K562 (cell line): ENCODE measurements around the gene PPT2. TPM values are rescaled to one million over a fixed set of nuclear protein-coding genes. Genes with fewer than 3 reads are reported as not detected.

Source experiments
- BCL6 ChIP-seq: fragments of 250-450 bp; sonication (Bioruptor Pico); IDR thresholded peaks from 2 replicates; pipeline ENCODE4 v1.4.0; 2020
- CCAR2 ChIP-seq: fragments of 200-400 bp; formaldehyde crosslinking; IDR thresholded peaks from 2 replicates; pipeline ENCODE4 v1.6.1; 2017; ENCODE audit warnings: mild to moderate bottlenecking, low read depth, low read length
- GABPA ChIP-seq: fragments of 200-800 bp; sonication (Bioruptor generic); conservative IDR thresholded peaks from 2 replicates; pipeline ENCODE4 v1.6.1; 2016; ENCODE audit warnings: low read depth, missing genetic modification characterization, missing compliant biosample characterization
- MBD2 ChIP-seq: sonication (generic); IDR thresholded peaks from 2 replicates; pipeline ENCODE4 v1.6.1; 2016; ENCODE audit warnings: low read depth, borderline replicate concordance
- PHB2 ChIP-seq: fragments of 450-650 bp; IDR thresholded peaks from 2 replicates; pipeline ENCODE4 v1.6.1; 2017; ENCODE audit warnings: low read depth
- PPARD ChIP-seq: fragments of 250-450 bp; sonication (Bioruptor Pico); IDR thresholded peaks from 2 replicates; pipeline ENCODE4 v1.8.0; 2022; ENCODE audit warnings: inconsistent platforms, mild to moderate bottlenecking, moderate library complexity
- TAF9B ChIP-seq: fragments of 450-650 bp; IDR thresholded peaks from 2 replicates; pipeline ENCODE4 v1.6.1; 2018; ENCODE audit warnings: mild to moderate bottlenecking; ENCODE audit not compliant: partially characterized antibody
- polyA plus RNA-seq, 8 experiments: library from polyadenylated mRNA; depleted of rRNA in 4 of 8; stranded (reverse) in 5 of 8; unstranded in 3 of 8; fragments of >200 nt; fragmentation: Nextera tagmentation in 2 of 8; fragmentation: Illumina TruSeq in 1 of 8; extraction: Ambion mirVana in 2 of 8; extraction: Trizol in 1 of 8; gene quantifications; 2 replicates each; pipeline versions ENCODE4 v1.2.1 to v1.2.3, GENCODE V29; 2011 to 2014; ENCODE audit warnings: inconsistent platforms in 1 of 8, missing spikeins in 1 of 8
- total RNA-seq, 7 experiments: library from RNA; depleted of rRNA in 6 of 7; stranded (reverse); fragments of >200 nt in 6 of 7; fragmentation: Illumina TruSeq in 2 of 7; extraction: Trizol in 2 of 7; gene quantifications; 2 replicates each; pipeline versions ENCODE4 v1.2.1 to v1.2.3, GENCODE V29; 2011 to 2021; ENCODE audit warnings: low replicate concordance in 1 of 7
- TF ChIP-seq, protein P1 (sequence below): fragments of 250-450 bp; sonication (Bioruptor Pico); IDR thresholded peaks from 2 replicates; pipeline ENCODE4 v1.4.0; 2020
- TF ChIP-seq, protein P2 (sequence below): fragments of 450-650 bp; formaldehyde crosslinking; IDR thresholded peaks from 2 replicates; pipeline ENCODE4 v1.4.0; 2020; ENCODE audit warnings: mild to moderate bottlenecking, moderate library complexity
- TF ChIP-seq, protein P3 (sequence below): sonication (generic); formaldehyde crosslinking; IDR thresholded peaks from 2 replicates; pipeline ENCODE4 v1.9.0; 2022; ENCODE audit warnings: mild to moderate bottlenecking, missing genetic modification reagents
- TF ChIP-seq, protein P4 (sequence below): sonication (generic); formaldehyde crosslinking; IDR thresholded peaks from 2 replicates; pipeline ENCODE4 v1.8.0; 2022; ENCODE audit warnings: missing genetic modification reagents, mild to moderate bottlenecking, borderline replicate concordance
- TF ChIP-seq, protein P5 (sequence below): fragments of 250-450 bp; sonication (Bioruptor Pico); IDR thresholded peaks from 2 replicates; pipeline ENCODE4 v1.5.0; 2021; ENCODE audit warnings: mild to moderate bottlenecking, moderate library complexity

Gene PPT2
- total and polyA plus RNA-seq, 9 of the 15 experiments (the other 6 are each of a cell fraction or from before 2014, with no cell fraction given), result 27.4 to 98.8 (median 69.9) TPM

DNA sequence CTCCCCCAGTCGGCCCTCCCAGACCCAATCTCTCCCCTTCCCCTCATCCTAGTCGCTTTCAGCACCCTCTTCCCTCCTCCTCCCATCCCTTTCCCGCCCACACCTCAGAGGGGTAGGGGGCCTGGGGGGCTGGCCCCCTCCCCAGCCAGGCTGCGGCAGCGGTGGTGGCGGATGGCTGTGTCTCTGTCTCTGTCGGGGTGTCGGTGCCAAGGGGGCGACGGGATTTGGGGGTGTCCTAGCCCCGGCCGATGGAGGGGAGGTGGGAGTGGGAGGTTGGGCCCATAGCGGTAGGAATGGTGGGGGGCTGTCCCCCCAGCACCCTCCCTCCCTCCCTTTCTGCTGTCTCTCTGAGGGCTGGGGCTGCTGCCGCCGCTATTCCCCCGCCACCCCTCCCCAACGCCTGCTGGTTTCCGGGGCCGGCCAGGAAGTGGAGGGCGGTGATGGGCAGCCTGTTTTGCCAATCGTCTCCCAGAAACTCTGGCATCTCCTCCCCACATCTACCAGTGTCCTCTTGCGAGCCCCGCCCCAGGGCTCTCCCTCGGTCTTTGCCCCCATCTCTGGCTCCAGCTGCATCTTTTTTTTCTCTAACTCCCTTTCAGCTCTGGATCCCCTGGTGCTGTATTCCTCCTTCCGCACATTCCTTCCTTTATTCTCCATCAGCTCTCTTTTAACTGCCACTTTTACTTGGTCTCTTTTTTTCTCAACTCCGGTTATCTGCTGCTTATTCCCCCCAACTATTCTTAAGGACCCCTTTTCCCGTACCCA lies 22.0 kb downstream of the PPT2 start, which contains the start of gene AGPAT1 (continued):
- TF ChIP-seq, protein P1, sequence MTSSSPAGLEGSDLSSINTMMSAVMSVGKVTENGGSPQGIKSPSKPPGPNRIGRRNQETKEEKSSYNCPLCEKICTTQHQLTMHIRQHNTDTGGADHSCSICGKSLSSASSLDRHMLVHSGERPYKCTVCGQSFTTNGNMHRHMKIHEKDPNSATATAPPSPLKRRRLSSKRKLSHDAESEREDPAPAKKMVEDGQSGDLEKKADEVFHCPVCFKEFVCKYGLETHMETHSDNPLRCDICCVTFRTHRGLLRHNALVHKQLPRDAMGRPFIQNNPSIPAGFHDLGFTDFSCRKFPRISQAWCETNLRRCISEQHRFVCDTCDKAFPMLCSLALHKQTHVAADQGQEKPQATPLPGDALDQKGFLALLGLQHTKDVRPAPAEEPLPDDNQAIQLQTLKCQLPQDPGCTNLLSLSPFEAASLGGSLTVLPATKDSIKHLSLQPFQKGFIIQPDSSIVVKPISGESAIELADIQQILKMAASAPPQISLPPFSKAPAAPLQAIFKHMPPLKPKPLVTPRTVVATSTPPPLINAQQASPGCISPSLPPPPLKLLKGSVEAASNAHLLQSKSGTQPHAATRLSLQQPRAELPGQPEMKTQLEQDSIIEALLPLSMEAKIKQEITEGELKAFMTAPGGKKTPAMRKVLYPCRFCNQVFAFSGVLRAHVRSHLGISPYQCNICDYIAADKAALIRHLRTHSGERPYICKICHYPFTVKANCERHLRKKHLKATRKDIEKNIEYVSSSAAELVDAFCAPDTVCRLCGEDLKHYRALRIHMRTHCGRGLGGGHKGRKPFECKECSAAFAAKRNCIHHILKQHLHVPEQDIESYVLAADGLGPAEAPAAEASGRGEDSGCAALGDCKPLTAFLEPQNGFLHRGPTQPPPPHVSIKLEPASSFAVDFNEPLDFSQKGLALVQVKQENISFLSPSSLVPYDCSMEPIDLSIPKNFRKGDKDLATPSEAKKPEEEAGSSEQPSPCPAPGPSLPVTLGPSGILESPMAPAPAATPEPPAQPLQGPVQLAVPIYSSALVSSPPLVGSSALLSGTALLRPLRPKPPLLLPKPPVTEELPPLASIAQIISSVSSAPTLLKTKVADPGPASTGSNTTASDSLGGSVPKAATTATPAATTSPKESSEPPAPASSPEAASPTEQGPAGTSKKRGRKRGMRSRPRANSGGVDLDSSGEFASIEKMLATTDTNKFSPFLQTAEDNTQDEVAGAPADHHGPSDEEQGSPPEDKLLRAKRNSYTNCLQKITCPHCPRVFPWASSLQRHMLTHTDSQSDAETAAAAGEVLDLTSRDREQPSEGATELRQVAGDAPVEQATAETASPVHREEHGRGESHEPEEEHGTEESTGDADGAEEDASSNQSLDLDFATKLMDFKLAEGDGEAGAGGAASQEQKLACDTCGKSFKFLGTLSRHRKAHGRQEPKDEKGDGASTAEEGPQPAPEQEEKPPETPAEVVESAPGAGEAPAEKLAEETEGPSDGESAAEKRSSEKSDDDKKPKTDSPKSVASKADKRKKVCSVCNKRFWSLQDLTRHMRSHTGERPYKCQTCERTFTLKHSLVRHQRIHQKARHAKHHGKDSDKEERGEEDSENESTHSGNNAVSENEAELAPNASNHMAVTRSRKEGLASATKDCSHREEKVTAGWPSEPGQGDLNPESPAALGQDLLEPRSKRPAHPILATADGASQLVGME, result no peak
- TF ChIP-seq, protein P2, sequence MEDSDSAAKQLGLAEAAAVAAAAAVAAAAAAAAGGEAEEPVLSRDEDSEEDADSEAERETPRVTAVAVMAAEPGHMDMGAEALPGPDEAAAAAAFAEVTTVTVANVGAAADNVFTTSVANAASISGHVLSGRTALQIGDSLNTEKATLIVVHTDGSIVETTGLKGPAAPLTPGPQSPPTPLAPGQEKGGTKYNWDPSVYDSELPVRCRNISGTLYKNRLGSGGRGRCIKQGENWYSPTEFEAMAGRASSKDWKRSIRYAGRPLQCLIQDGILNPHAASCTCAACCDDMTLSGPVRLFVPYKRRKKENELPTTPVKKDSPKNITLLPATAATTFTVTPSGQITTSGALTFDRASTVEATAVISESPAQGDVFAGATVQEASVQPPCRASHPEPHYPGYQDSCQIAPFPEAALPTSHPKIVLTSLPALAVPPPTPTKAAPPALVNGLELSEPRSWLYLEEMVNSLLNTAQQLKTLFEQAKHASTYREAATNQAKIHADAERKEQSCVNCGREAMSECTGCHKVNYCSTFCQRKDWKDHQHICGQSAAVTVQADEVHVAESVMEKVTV, result peak; percentile 28; the same call in 1 of the 2 replicates
- TF ChIP-seq BCL6 (CRISPR knock-in tag) (no peak), PPARD (CRISPR knock-in tag) (no peak), GABPA (tag) (peak; percentile 97), CCAR2 (no peak), TAF9B (peak; percentile 7), PHB2 (no peak), MBD2 (peak; percentile 64; the same call in 1 of the 2 replicates)
- TF ChIP-seq, protein P3, sequence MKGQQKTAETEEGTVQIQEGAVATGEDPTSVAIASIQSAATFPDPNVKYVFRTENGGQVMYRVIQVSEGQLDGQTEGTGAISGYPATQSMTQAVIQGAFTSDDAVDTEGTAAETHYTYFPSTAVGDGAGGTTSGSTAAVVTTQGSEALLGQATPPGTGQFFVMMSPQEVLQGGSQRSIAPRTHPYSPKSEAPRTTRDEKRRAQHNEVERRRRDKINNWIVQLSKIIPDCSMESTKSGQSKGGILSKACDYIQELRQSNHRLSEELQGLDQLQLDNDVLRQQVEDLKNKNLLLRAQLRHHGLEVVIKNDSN (CRISPR knock-in tag), result no peak
- TF ChIP-seq, protein P4, sequence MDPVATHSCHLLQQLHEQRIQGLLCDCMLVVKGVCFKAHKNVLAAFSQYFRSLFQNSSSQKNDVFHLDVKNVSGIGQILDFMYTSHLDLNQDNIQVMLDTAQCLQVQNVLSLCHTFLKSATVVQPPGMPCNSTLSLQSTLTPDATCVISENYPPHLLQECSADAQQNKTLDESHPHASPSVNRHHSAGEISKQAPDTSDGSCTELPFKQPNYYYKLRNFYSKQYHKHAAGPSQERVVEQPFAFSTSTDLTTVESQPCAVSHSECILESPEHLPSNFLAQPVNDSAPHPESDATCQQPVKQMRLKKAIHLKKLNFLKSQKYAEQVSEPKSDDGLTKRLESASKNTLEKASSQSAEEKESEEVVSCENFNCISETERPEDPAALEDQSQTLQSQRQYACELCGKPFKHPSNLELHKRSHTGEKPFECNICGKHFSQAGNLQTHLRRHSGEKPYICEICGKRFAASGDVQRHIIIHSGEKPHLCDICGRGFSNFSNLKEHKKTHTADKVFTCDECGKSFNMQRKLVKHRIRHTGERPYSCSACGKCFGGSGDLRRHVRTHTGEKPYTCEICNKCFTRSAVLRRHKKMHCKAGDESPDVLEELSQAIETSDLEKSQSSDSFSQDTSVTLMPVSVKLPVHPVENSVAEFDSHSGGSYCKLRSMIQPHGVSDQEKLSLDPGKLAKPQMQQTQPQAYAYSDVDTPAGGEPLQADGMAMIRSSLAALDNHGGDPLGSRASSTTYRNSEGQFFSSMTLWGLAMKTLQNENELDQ (CRISPR knock-in tag), result no peak
- TF ChIP-seq, protein P5, sequence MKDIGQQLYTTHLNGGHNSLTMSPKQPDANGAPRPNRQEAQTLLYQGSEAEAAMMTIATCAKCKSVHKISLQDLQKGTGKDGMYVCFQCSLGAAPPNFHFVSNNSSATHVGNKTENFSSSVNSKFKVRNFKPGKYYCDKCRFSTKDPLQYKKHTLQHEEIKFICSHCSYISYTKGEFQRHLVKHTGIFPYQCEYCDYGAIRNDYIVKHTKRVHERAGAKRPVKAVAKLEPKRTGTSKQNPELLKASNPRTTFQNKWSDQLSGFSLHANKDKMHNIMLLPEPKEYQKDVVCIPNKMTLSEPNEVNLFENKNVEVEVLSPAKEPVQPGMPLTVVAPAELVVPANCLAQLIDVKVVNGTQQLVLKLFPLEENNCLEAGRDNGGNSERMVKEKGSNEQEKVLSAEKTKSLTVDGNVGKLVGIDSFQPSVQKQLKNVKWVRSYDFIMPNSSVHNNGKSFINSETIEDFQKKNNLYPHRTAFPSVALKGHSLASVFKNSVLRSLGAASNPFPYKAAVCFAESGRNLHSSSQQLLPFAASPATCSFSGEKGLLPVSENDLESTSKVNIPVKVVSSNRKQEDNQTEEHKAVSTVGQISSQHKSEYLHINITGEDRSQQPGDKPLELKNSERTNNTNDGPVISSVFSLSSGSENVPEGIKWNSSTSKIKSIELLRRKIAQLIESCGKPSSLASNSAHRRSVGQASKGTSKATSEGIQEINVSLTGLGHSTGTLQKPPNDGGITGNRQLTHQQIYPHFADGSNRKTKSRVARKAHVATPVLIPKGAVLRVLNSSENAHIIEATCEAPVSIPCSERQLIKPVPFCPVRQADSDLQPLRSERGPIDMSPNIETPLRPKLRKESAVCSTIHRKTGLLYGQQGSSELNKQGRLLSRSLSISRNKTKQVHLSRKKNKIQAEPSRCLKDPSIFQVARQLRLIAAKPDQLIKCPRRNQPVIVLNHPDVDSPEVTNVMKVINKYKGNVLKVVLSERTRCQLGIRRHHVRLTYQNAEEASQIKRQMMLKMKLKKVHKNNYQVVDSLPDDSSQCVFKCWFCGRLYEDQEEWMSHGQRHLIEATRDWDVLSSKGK (CRISPR knock-in tag), result no peak
